ENCODE results near the gene PIGU.
"Not testable (repeated sequence)": the region's sequence is repeated elsewhere in the genome, so short reads cannot be mapped to it uniquely, and the experiment has no call there.

The PIGU gene

GRCh38 chr20:34621036-34621343, 55.9 kb downstream of the PIGU start:
- DNase-seq = no peak

DNA sequence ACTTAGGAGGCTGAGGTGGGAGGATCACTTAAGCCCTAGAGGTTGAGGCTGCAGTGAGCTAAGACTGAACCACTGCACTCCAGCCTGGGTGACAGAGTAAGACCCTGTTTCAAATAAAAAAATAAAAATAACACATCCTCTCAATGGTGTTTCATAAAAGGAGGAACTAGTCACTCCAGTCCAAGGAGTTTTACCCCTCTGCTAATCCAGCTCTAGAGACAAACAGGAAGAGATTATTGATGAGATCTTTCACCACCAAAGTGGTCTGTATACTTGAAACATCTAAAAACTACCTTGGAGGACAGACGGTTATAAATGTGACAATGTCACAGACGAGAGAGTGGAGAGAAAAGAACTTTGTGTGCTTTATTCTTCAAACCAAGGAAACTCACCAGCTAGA, 58.2 kb downstream of the PIGU start:
- DNase-seq = no peak

- not testable (repeated sequence) for DNase-seq
Observed at GRCh38 chr20:34616913-34617312, 60.0 kb downstream of the PIGU start.

DNA sequence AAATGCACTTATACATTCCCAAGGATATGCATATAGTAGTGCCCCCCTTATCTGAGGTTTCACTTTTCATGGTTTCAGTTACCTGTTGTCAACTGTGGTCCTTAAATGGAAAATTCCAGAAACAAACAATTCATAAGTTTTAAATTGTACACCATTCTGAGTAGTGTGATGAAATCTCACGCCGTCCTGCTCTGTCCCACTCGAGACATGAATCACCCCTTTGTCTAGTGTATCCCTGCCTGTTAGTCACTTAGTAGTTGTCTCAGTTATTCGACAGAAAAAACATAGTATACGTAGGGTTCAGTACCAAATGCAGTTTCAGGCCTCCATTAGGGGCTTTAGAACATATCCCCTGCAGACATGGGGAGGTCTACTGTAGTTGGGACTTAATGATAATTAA, 61.4 kb downstream of the PIGU start:
- DNase-seq = no peak

DNA sequence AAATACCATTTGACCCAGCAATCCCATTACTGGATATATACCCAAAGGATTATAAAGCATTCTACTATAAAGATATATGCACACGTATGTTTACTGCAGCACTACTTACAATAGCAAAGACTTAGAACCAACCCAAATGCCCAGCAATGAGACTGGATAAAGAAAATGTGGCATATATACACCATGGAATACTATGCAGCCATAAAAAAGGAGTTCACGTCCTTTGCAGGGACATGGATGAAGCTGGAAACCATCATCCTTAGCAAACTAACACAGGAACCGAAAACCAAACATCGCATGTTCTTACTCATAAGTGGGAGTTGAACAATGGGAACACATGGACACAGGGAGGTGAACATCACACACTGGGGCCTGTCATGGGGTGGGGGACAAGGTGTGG, 64.9 kb downstream of the PIGU start:
- DNase-seq = not testable (repeated sequence)

DNA sequence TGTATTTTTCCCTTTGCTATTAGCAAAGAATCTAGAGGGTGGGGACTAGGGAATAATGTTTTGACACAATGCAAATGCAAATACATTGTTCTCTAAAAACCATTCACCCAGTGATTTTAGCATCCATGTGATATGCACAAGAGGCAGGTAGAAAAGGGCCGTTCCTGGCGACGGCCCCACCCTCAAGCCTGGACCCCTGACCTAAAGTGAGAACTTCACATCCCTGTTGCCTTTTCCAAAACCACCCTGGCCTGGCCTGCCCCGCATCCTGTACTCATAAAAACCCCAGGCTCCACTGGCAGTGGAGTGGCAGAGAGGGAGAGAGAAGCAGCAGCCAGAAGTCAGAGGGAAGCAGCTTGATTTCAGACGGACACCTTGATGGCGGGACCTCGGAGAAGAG, 69.8 kb downstream of the PIGU start:
- no peak for DNase-seq

DNA sequence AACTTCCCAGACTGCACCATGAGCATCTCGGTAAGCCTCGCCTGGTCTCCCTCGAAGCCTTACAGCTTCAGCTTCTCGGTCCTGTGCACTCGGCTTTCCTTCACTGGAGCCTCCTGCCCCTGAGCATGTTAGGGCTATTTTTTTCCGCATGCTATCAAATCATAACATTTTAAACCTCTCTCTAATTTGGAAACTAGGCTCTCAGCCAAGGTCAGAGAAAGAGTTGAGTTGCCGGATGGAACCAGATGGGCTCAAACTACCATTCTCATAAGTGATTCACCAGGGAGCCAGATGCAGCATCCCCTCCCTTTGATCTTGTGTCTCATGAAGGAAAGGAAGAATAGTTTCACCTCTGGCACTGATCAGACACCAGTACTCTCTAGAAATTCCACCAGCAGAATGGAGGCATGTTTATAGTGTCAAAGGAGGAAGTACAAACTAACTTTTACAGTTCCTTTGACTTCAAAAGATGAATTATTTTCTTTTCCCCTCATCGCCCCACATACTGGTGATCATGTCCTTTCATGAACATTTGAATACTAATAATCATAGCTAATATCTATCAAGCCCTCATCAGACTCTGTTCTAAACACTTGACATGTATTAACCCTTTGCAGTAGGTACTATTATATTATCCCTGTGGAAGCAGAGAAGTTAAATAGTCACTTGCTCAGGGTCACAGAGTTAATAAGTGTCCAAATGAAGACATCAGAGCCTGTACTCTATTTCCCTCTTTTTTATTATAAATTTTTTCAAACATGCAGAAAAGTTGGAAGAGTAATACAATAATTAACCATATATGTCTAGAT, 71.7 kb downstream of the PIGU start:
- DNase-seq = no peak

DNA sequence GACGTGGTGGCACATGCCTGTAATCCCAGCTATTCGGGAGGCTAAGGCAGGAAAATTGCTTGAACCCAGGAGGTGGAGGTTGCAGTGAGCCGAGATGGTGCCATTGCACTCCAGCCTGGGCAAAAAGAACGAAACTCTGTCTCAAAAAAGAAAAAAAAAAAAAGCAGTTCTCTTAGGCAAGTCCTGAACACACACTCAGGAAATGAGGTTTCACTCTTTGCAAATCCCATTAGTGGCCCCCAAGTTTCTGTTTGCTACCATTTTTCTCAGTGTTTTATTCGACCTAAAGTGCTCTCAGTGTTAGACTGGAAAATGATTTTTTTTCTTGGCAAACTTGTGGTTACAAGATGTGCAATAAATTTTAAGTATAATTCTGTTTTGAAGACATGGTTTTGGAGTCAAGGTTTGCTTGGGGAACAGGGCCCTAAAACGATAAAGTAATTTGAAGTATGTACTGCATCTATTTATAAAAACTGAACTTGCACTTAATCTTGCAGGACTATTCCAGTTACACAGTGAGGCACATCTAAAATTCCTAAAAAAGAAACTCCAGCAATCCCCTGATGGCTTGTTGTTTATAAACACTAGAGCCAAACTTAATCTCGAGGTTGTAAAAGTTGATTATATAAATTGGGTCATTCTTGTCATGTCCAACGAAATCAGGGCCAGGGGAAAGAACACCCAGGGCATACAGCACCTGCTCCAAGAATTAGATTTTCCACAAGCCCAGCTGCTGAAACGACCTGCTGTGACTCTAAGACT, 75.8 kb downstream of the PIGU start:
- DNase-seq = no peak

- no peak for DNase-seq
Observed at GRCh38 chr20:34595377-34596184, 81.3 kb downstream of the PIGU start.

GRCh38 chr20:34586488-34587163, 90.3 kb downstream of the PIGU start:
- DNase-seq = no peak

DNA sequence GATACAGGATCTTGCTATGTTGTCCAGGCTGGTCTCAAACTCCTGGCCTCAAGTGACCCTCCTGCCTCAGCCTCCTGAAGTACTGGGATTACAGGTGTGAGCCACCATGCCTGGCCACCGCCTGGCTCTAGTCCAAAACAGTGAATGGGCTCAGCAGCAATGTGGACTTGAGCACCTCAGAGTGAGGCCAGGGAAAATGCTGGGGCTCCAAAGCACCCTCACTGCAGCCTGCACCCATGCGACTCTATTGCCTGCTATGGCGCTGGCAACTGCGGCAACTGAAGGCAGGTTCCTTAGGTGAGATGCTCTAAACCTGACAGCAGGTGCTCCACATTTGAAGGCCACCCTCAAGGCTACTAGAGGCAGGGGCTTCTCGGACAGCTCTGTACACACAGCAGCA, 91.9 kb downstream of the PIGU start:
- DNase-seq = no peak

DNA sequence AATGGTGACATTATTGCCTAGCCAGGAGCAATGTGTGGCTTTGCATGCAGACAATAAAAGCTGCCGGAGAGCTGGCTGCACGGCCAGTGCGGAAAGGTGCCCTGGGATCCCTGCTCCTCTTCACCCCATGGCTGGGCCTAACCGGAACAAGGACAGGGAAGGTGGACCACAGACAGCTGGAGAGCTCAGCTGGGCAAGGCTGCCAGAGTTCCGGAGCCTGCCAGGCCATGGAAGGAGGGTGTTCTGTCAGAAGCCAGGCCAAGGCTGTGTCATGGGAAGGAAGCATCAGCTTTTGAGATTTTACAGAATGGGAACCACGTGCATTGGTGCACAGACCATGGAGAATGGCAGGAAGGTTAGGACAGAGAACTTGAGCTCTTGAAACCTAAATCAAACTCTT, 93.3 kb downstream of the PIGU start:
- DNase-seq = no peak

DNA sequence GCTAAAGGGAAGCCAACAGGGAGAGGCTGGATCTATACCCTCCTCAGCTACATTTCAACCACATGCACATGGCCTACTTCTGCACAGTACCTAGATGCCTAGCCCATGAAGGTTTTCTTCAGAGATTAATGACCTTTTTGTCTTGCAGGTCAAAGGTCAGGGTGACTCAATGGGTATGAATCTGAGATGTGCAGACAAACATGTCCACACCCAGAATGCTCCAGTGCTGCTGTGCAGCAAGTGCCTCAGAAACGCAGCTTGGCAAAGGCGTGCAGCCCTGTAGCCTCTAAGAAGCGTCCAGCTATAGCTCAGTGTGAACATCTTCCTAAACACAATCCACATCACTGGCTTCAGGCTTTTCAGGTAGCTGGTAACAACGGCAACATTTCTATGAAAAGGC, 94.0 kb downstream of the PIGU start:
- no peak for DNase-seq

DNA sequence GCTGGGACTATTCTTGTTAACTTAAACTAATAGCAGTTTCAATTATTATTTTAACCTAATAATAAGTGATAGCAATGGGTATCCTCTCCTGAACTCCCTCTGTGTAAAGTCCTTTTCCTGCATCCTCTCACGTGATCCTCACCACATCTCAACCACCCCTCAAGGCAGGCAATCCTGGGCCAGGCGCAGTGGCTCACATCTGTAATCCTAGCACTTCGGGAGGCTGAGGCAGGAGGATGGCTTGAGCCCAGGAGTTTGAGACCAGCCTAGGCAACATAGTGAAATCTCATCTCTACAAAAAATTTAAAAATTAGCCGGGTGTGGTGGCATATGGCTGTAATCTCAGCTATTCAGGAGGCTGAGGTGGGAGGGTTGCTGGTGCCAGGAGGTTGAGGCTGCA, 94.7 kb downstream of the PIGU start:
- DNase-seq = no peak

DNA sequence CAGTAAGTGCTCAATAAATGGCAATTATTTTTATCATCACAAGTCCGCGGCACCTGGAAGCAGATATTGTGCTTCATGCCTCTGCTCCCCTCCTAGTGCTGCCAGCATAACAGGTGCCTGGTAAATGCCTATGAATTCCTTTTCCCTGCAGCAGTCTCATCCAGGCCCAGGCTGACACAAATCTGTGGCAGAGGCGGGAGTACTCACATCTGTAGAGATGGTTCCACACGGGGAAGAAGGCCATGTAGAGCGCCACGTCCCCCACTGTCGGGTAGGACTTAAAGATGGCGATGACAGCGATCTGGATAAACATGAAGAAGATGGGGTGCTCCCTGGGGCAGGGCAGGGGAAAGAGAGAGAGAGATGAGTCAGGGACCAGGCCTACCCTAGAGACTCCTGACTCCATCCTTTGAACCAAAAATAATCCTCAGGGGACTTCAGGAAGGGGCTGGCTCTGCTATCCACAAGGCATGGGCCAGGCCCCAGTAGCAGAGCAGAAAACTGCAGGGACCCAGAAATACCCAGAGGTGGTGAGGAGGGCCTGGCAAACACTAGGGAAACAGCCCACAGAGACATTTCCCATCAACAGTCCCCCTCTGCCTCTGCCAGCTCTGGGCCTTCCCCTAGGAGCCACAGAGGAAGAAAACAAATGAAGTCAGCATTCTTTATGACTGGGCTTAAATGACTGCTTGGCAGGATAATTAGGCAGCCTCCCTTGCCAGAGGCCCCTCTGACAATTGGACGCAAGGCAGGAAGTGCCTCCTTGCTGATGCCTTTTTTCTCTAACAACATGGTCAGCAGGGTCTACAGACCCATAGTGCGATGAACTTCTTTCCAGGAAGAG, 95.3 kb downstream of the PIGU start:
- DNase-seq = no peak

DNA sequence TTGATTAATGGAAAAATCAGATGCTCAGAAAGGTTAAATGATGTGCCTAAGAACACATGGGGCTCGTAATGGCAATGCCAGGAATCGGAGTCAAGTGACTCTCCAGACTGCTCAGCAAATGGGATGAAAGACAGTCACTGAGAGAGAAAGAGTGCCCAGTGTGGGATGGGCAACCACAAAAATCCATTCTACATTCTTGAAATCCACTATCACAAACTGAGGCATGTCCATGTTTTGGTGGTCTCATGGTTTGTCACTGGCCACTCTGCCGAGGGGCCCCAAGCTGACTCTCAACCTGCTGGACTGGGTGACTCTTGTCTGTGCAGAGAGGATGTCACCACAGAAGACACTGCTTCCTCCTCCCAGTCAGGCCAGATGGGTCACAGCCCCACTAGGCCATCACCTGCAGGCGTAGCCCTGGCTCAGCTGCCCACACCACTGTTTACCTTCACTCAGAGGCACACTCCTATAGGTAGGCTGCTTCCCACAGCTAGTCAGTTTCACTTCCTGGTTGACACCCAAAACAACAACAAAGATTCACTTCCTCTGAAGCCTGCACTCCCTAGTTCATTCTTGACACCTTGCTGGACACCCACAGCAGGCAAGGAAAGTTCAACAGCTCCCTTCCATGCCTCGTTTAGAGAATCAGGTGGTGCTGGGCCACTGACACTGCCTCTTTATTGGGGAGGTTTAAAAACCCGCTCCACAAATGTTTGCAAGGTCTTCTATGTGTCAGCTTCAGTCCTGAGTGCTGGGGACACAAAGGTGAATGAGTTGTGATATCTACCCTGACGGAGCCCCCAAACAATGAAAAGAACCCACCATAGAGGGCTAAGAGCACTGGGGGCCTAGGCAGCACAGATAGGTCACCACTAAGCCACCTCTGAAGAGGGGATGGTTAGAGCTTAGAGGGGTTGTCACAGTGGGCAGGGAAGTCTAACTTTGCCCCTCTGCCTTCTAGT, 96.6 kb downstream of the PIGU start:
- DNase-seq = no peak

DNA sequence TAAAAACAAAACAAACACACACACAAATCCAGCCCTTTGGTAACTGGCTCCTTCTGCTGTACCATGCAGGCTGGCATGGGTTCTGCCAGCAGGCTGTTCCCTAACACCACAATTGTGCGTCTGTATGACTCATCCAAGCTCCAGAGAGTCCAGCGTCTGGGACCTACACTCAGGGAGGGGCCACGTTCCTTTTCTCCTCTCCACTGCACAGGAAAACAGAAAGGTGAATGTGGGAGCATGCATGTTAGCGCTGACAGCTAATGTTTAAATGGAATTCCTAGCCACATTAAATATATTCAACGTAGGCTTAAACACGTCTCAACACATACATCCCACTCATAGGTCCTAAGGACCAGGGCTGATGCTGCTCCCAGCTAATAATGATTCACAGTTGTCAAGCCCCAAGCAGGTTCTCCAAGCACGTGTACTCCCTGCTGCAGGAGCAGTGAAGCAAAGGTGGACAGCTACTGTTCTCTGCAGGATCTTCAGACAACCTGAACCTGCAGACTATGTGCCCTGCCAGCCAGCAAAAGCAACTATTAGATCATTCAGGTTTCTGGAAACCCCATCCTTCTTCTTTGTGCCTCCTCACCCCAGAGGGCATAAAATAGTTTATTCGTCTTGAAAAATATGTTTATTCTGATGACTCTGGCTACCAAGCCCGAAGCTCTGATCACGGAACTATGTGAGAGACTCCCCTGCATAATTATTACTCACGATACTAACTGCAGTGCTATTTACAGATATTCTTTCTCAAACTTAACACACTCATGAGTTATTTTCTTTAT, 97.5 kb downstream of the PIGU start:
- DNase-seq = no peak

DNA sequence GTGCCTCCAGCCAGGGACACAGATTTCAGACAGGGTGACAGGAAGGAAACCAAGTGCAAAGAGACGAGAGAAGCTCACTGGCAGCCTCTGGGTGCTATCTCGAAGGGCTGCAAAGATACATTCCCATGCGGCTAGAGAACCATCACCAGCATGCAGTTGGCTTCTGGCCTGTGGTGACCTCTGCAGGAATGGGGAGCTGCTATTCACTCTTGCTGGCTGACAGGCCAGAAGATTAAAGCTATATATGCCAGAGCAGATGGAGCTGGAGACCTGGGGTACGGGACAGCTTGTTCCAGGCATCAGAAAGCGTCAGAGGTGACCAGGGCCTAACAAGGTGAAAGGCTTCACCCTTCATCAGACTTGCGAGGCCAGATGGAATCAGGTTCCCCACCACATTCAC, 98.4 kb downstream of the PIGU start:
- no peak for DNase-seq

DNA sequence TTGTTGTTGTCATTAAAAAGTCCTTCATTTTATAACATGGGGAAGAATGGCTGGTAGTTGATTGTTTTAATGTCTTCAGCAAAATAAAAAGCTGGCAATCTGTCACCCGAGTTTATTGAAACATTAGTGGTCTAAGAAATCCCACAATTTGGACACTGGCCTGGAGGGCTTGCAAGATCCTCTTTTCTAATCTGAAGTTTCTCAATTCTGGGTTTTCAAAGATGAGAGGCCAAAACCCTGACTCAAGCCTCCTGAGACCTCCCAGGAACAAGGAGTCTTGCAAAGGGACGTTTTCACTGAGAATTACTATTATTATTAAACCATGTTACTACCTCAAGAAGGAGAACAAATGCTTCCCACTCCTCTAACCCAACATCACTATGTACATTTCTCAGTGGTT, 98.9 kb downstream of the PIGU start:
- no peak for DNase-seq

GRCh38 chr20:34577061-34577460, 99.8 kb downstream of the PIGU start:
- no peak for DNase-seq

Measured in CD4-positive, alpha-beta T cell treated with Interferon alpha-2 for 1 hour (primary cell).